Esophagus muscularis mucosa (tissue), 4 donors: Measurements from ENCODE around the gene CCDC124. TPM values are rescaled to one million over a fixed set of nuclear protein-coding genes. Genes with fewer than 3 reads are reported as not detected.

Experiments used
- DNase-seq: peaks from one replicate; pipeline ENCODE4 v3.0.0-alpha.2; 2017; ENCODE audit errors: extremely low spot score
- H3K27ac ChIP-seq, 4 donors: fragments of 200-600 bp; sonication (generic); replicated peaks in 1 of 4; 1 replicate in 3 of 4; 2 replicates in 1 of 4; pipeline ENCODE4 v1.5.1; 2016 to 2019; ENCODE audit warnings: mild to moderate bottlenecking in 1 of 4
- H3K27me3 ChIP-seq, 4 donors: fragments of 200-600 bp; sonication (generic); one replicate each; pipeline versions ENCODE4 v1.5.1 to v1.6.0; 2016 to 2019
- H3K36me3 ChIP-seq, 4 donors: fragments of 200-600 bp; sonication (generic); one replicate each; pipeline ENCODE4 v1.5.1; 2016 to 2019
- H3K4me1 ChIP-seq, 4 donors: fragments of 200-600 bp; sonication (generic); one replicate each; pipeline ENCODE4 v1.5.1; 2016 to 2019
- H3K4me3 ChIP-seq, 4 donors: fragments of 200-600 bp; sonication (generic); 1 replicate in 2 of 4; 2 replicates in 2 of 4; pipeline ENCODE4 v1.5.1; 2016 to 2019; ENCODE audit warnings: mild to moderate bottlenecking in 4 of 4, moderate library complexity in 1 of 4
- H3K9me3 ChIP-seq, 4 donors: fragments of 200-600 bp; sonication (generic); 1 replicate in 3 of 4; 2 replicates in 1 of 4; pipeline ENCODE4 v1.5.1; 2016 to 2019
- EP300 ChIP-seq: sonication (generic); formaldehyde crosslinking; IDR thresholded peaks from one replicate; pipeline ENCODE4 v1.6.1; 2017; ENCODE audit warnings: antibody characterized with exemption
- POLR2A ChIP-seq: fragments of 450-650 bp; IDR thresholded peaks from one replicate; pipeline ENCODE4 v1.6.1; 2017; ENCODE audit warnings: antibody characterized with exemption, moderate library complexity, mild to moderate bottlenecking, low read depth
- POLR2AphosphoS5 ChIP-seq, 2 donors: sonication (generic); formaldehyde crosslinking; IDR thresholded peaks; one replicate each; pipeline ENCODE4 v1.6.1; 2017; ENCODE audit warnings: antibody characterized with exemption in 2 of 2
- WGBS: methylation state at CpG from one replicate; pipeline ENCODE4 v1.1.5; 2018; 5-methylcytosine and 5-hydroxymethylcytosine counted together
- intact Hi-C: fragments of 100-400 bp; cut with DNase I; formaldehyde crosslinking; loops from one replicate; pipeline ENCODE4 v1.15.1; 2023
- total RNA-seq, 4 donors: library from RNA; depleted of rRNA; stranded (reverse); fragments of >200 nt; gene quantifications; one replicate each; pipeline versions ENCODE4 v1.1.0 to v1.2.1, GENCODE V29; 2016
- TF ChIP-seq, protein P1 (sequence below), 3 experiments: fragments of 200-600 bp in 2 of 3; fragments of 450-650 bp in 1 of 3; sonication (generic) in 2 of 3; IDR thresholded peaks; one replicate each; pipeline ENCODE4 v1.5.1; 2017 to 2019; ENCODE audit warnings: antibody characterized with exemption in 3 of 3, mild to moderate bottlenecking in 2 of 3, moderate library complexity in 1 of 3

The CCDC124 gene
- total RNA-seq, 4 donors from 2014 or later: 51.2 to 97.4 (median 74.3) TPM

DNA sequence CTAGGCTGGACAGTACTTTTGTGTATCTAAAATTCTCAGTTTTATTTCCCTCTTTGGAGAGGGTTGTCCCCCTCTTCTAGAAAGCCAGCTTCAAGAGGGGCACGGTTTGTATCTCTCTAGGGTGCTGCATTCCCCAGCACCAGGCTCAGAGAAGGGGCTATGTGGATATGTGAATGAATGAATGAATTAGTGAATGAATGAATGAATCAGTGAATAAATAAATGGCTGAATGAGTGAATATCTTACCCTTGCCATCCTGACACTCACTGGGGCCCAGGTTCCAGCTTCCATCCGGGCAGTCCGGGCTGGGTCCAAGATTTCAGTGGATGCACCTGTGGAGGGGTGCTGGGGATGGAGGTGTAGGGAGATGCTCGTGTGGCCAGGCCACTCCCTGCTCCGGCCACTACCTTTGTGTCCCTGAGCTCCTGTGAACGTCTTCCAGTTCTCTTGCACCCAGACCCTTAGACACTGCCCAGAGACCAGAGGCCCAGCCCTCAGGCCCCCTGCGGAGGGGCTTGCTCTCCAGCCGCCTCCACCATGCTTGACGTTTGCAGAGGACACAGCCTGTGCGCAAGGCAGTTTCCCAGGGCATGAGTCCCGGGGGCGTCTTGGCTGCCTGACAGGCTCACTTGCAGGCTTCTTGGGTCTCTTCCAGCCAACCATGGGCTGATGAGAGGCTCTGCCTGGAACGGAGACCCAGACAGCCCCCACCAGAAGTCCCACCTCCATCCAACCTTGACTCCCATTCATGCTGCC is 31.3 kb downstream of the CCDC124 start:
- DNase-seq: no peak
- Histone ChIP-seq H3K27me3 (peaks cover 0 to 79% (median 17%) of the 10 kb centered on the region in 4 donors), H3K36me3 (no peaks in the 10 kb centered on the region), H3K27ac (no peak overlapping the region), H3K9me3 (no peaks in the 10 kb centered on the region), H3K4me3 (no peak overlapping the region), H3K4me1 (peaks cover 0 to 14% (median 9%) of the 10 kb centered on the region in 4 donors)
- intact Hi-C loops: no loop called here
- WGBS: 64% methylated on average over 7 of the region's 13 CpGs
- TF ChIP-seq POLR2AphosphoS5 (IDR thresholded peaks at IDR 0.05) (no peak), POLR2A (no peak), EP300 (no peak)
- TF ChIP-seq, protein P1, sequence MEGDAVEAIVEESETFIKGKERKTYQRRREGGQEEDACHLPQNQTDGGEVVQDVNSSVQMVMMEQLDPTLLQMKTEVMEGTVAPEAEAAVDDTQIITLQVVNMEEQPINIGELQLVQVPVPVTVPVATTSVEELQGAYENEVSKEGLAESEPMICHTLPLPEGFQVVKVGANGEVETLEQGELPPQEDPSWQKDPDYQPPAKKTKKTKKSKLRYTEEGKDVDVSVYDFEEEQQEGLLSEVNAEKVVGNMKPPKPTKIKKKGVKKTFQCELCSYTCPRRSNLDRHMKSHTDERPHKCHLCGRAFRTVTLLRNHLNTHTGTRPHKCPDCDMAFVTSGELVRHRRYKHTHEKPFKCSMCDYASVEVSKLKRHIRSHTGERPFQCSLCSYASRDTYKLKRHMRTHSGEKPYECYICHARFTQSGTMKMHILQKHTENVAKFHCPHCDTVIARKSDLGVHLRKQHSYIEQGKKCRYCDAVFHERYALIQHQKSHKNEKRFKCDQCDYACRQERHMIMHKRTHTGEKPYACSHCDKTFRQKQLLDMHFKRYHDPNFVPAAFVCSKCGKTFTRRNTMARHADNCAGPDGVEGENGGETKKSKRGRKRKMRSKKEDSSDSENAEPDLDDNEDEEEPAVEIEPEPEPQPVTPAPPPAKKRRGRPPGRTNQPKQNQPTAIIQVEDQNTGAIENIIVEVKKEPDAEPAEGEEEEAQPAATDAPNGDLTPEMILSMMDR (IDR thresholded peaks at IDR 0.05): no peak

DNA sequence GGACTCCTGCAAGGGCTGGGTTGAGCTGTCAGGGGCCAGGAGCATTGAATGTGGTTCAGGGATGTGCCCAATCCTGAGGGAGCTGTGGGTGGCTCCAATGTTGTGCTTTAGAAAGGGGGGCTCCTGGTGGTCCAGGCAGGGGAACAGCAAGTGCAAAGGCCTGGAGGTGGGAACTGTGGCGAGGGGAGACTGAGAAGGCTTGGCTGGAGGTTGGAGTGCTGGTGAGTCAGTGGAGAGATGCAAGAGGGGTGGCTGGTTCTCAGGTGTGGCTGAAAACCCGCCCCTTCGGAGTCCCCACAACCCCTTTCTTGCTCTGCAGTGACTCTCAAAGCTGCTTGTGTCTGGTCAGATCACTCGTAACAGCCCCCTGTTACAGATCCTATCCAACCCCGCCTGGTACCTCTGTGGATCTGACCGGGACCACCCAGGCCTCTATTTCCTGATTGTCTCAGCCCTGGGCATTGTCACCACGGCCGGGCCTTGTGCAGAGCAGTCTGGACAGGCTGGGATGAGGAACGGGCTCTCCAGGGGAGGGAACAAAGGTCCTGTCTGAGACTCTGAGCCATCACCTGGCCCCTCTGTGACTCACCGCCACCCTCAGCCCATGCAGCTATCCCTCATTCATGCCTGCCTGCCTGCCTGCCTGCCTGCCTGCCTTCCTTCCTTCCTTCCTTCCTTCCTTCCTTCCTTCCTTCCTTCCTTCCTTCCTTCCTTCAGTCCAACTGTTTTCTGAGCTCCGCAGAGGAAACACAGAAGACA is 32.7 kb downstream of the CCDC124 start:
- no peak for DNase-seq
- Histone ChIP-seq H3K4me3 (no peak overlapping the region), H3K27ac (no peak overlapping the region), H3K4me1 (peaks cover 0 to 14% (median 9%) of the 10 kb centered on the region in 4 donors), H3K36me3 (no peaks in the 10 kb centered on the region), H3K27me3 (peaks cover 0 to 78% (median 17%) of the 10 kb centered on the region in 4 donors), H3K9me3 (no peaks in the 10 kb centered on the region)
- WGBS: 77% methylated on average over 11 of the region's 11 CpGs
- intact Hi-C loops: no loop called here
- no peak for TF ChIP-seq EP300
- TF ChIP-seq, protein P1 (IDR thresholded peaks at IDR 0.05): no peak
- no peak for TF ChIP-seq POLR2AphosphoS5 (IDR thresholded peaks at IDR 0.05)
- no peak for TF ChIP-seq POLR2A

DNA sequence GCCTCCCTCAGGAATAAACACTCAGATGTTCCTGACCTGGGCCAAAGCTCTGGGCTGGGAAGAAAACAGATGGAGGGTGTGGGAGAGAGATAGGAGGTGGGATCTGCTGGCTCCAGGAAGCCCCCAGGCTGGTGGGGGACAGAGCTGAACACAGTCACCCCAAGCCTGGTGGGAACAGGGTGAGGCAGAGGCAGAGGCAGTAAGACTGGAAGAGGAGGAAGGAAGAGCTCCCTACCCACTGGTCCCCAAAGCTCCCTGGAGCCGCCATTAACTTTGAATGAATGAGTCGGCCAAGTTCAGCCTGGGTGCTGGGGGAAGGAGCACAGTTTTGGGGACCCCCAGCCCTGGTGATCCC is 33.3 kb downstream of the CCDC124 start:
- no peak for DNase-seq
- Histone ChIP-seq H3K27me3 (peaks cover 0 to 78% (median 17%) of the 10 kb centered on the region in 4 donors), H3K4me1 (peaks cover 0 to 14% (median 9%) of the 10 kb centered on the region in 4 donors), H3K4me3 (no peak overlapping the region), H3K36me3 (no peaks in the 10 kb centered on the region), H3K27ac (no peak overlapping the region), H3K9me3 (no peaks in the 10 kb centered on the region)
- intact Hi-C loops: no loop called here
- TF ChIP-seq POLR2AphosphoS5 (IDR thresholded peaks at IDR 0.05) (no peak), EP300 (no peak), POLR2A (no peak)
- TF ChIP-seq, protein P1 (IDR thresholded peaks at IDR 0.05): no peak
- WGBS: 69% methylated on average over 2 of the region's 2 CpGs

DNA sequence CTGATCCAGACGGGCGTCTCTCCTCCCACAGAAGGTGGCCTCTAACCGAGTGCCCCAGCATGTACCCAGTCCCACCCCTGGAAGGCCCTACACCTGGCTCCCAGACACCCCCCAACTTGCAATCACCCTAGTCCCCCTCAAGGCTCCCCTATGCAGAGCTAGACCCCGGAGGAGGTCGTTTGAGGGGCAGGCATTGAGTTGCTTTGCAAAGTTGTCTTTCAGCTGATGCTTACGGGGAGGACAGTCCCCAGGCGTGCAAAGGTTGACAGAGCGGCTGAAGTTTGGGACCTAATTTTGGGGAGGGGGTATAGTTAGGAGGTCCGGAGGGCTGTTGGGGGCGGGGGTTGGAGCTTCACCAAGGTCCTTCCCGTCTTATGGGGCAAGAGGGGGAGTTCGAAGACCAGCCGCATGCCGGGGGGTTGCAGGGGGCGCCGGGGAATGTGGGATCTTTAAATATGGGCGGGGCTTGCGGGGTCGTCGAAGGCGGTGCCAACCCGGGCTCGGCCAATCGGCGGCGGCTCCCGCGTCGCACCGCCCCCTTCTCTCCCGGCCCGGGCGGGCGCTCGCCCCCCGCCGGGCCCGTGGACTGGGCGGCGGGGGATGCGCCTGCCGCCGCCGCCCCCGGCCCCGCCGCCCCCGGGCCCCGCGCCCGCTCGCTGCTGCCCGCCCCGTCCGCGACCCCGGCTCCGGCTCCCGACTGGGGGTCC is 33.9 kb downstream of the CCDC124 start, which contains the start of gene KCNN1:
Gene KCNN1, plus strand, starts transcription at position 558 of the 707 bp plus-strand sequence. CDS start 6,782 bp downstream, outside the sequence.
- no peak within 1 kb of the TSS for H3K27ac ChIP-seq
- H3K27me3 ChIP-seq: peaks cover 0 to 78% (median 17%) of the 10 kb centered on the region in 4 donors
- H3K9me3 ChIP-seq: no peaks in the 10 kb centered on the region
- H3K36me3 ChIP-seq: no peaks in the 10 kb centered on the region
- peaks cover 0 to 14% (median 9%) of the 10 kb centered on the region in 4 donors for H3K4me1 ChIP-seq
- H3K4me3 ChIP-seq: peak within 1 kb of the TSS in 3 of 4 donors; percentile 22 to 46 (median 29)
- DNase-seq: no peak
- WGBS: 8% methylated on average over 5 of the region's 59 CpGs
- TF ChIP-seq EP300 (no peak), POLR2AphosphoS5 (IDR thresholded peaks at IDR 0.05) (no peak), POLR2A (no peak)
- TF ChIP-seq, protein P1 (IDR thresholded peaks at IDR 0.05): no peak
- intact Hi-C loops: no loop called here
